IMR-90 (cell line): ENCODE measurements around the gene CRYBB1. TPM values are rescaled to one million over a fixed set of nuclear protein-coding genes. Genes with fewer than 3 reads are reported as not detected.

ENCODE experiments used
- ATAC-seq: fragments of 200-7000 bp; cut with Tn5 transposase; 2 replicates; pipeline ENCODE4 v1.9.1; 2020; ENCODE audit warnings: low read depth, mild to moderate bottlenecking, moderate library complexity
- BruUV-seq: library from RNA; stranded (reverse); fragments of 400-500 nt; replicated peaks from 2 replicates; lab custom pipeline; 2021; lab: Mats Ljungman, UMichigan
- CTCF ChIA-PET: fragments of 300-600 bp; formaldehyde crosslinking; extraction: SDS; loops from one replicate; lab custom pipeline; 2021; ENCODE audit warnings: antibody characterized with exemption; lab: Yijun Ruan, JAX
- POLR2A ChIA-PET: fragments of 300-600 bp; sonication (Branson Sonifier 250); formaldehyde crosslinking; loops from one replicate; lab custom pipeline; 2022; ENCODE audit warnings: antibody characterized with exemption; ENCODE audit not compliant: unreplicated experiment; lab: Charles Lee
- DNase-seq: peaks from one replicate; pipeline ENCODE4 v3.0.0; 2013
- H2AFZ ChIP-seq: replicated peaks from 2 replicates; pipeline ENCODE3; 2013; ENCODE audit warnings: low read length, mild to moderate bottlenecking; ENCODE audit not compliant: poor library complexity
- H2AK5ac ChIP-seq: 2 replicates; pipeline ENCODE4 v1.6.1; 2013; ENCODE audit warnings: low read depth, low read length, inconsistent platforms
- H2AK9ac ChIP-seq: replicated peaks from 2 replicates; pipeline ENCODE3; 2013; ENCODE audit warnings: mild to moderate bottlenecking, low read depth, low read length, moderate library complexity; ENCODE audit not compliant: poor library complexity
- H2BK120ac ChIP-seq: 2 replicates; pipeline ENCODE4 v1.6.1; 2013; ENCODE audit warnings: low read depth, low read length, inconsistent platforms
- H2BK15ac ChIP-seq: 3 replicates; pipeline ENCODE4 v1.6.1; 2013; ENCODE audit warnings: low read depth, low read length, inconsistent platforms
- H2BK20ac ChIP-seq: 2 replicates; pipeline ENCODE4 v1.6.1; 2013; ENCODE audit warnings: low read depth, mild to moderate bottlenecking, inconsistent platforms, low read length, moderate library complexity
- H2BK5ac ChIP-seq: 2 replicates; pipeline ENCODE4 v1.6.1; 2013; ENCODE audit warnings: mild to moderate bottlenecking, low read depth, low read length, inconsistent platforms; ENCODE audit not compliant: poor library complexity, severe bottlenecking
- H3K14ac ChIP-seq: replicated peaks from 2 replicates; pipeline ENCODE4 v1.6.1; 2013; ENCODE audit warnings: low read depth, low read length, inconsistent platforms
- H3K18ac ChIP-seq: 2 replicates; pipeline ENCODE4 v1.6.1; 2013; ENCODE audit warnings: low read depth, low read length, control low read depth
- H3K23ac ChIP-seq: 2 replicates; pipeline ENCODE4 v1.6.1; 2013; ENCODE audit warnings: low read depth, low read length, inconsistent platforms
- H3K27ac ChIP-seq: 2 replicates; pipeline ENCODE4 v1.5.1; 2013; ENCODE audit warnings: mild to moderate bottlenecking, control low read depth, low read length; ENCODE audit not compliant: insufficient read depth
- H3K27me3 ChIP-seq: 2 replicates; pipeline ENCODE4 v1.6.1; 2013; ENCODE audit warnings: low read length; ENCODE audit not compliant: control insufficient read depth, insufficient read depth
- H3K36me3 ChIP-seq: 2 replicates; pipeline ENCODE4 v1.6.1; 2013; ENCODE audit warnings: low read length, mixed read lengths; ENCODE audit not compliant: control insufficient read depth, insufficient read depth
- H3K4ac ChIP-seq: 2 replicates; pipeline ENCODE4 v1.6.1; 2013; ENCODE audit warnings: low read depth, low read length, inconsistent platforms
- H3K4me1 ChIP-seq: 2 replicates; pipeline ENCODE4 v1.6.1; 2013; ENCODE audit warnings: low read length, mixed read lengths; ENCODE audit not compliant: control insufficient read depth, insufficient read depth
- H3K4me2 ChIP-seq: 2 replicates; pipeline ENCODE4 v1.6.1; 2013; ENCODE audit warnings: low read depth, mild to moderate bottlenecking, control low read depth, low read length, moderate library complexity
- H3K4me3 ChIP-seq: 2 replicates; pipeline ENCODE4 v1.5.1; 2013; ENCODE audit warnings: low read depth, mild to moderate bottlenecking, control low read depth, low read length, moderate library complexity; ENCODE audit not compliant: insufficient read depth
- H3K56ac ChIP-seq: 2 replicates; pipeline ENCODE4 v1.6.1; 2013; ENCODE audit warnings: low read length, inconsistent platforms; ENCODE audit not compliant: insufficient read depth; ENCODE audit errors: extremely low read depth
- H3K79me1 ChIP-seq, 2 experiments: 2 replicates each; pipeline ENCODE4 v1.6.1; 2013; ENCODE audit warnings: low read length in 2 of 2, inconsistent platforms in 1 of 2, low read depth in 1 of 2
- H3K9ac ChIP-seq: 2 replicates; pipeline ENCODE4 v1.6.1; 2013; ENCODE audit warnings: low read depth, low read length, control low read depth
- H3K9me1 ChIP-seq: 2 replicates; pipeline ENCODE4 v1.6.1; 2013; ENCODE audit warnings: low read length, inconsistent platforms; ENCODE audit not compliant: insufficient read depth
- H3K9me3 ChIP-seq: 2 replicates; pipeline ENCODE4 v1.6.1; 2013; ENCODE audit warnings: low read length; ENCODE audit not compliant: control insufficient read depth, insufficient read depth
- H4K20me1 ChIP-seq: 2 replicates; pipeline ENCODE4 v1.6.1; 2013; ENCODE audit warnings: low read length, inconsistent platforms; ENCODE audit not compliant: insufficient read depth
- H4K5ac ChIP-seq: 2 replicates; pipeline ENCODE4 v1.6.1; 2013; ENCODE audit warnings: mild to moderate bottlenecking, low read depth, low read length, control low read depth
- H4K8ac ChIP-seq, 2 experiments: 2 replicates each; pipeline ENCODE4 v1.6.1; 2013; ENCODE audit warnings: low read depth in 2 of 2, low read length in 2 of 2, control low read depth in 1 of 2, inconsistent platforms in 1 of 2
- H4K91ac ChIP-seq: 2 replicates; pipeline ENCODE4 v1.6.1; 2013; ENCODE audit warnings: low read depth, low read length, inconsistent platforms; ENCODE audit not compliant: insufficient read depth
- BHLHE40 ChIP-seq: fragments of 150-350 bp; IDR thresholded peaks from 2 replicates; pipeline ENCODE4 v1.6.1; 2016; ENCODE audit warnings: mild to moderate bottlenecking, low read depth, low read length
- CEBPB ChIP-seq: IDR thresholded peaks from 2 replicates; pipeline ENCODE4 v1.6.1; 2012; ENCODE audit warnings: low read depth, low read length, improper control_type of control experiment
- CHD1 ChIP-seq: IDR thresholded peaks from 2 replicates; pipeline ENCODE4 v1.6.1; 2012; ENCODE audit warnings: low read depth, low read length, improper control_type of control experiment
- CTCF ChIP-seq: conservative IDR thresholded peaks from 2 replicates; pipeline ENCODE4 v1.5.1; 2012; ENCODE audit warnings: mild to moderate bottlenecking, low read depth, low read length, improper control_type of control experiment
- FOS ChIP-seq: fragments of 150-350 bp; IDR thresholded peaks from 2 replicates; pipeline ENCODE4 v1.6.1; 2016; ENCODE audit warnings: low read depth, low read length
- MAFK ChIP-seq: IDR thresholded peaks from 2 replicates; pipeline ENCODE4 v1.6.1; 2012; ENCODE audit warnings: low read depth, low read length, improper control_type of control experiment
- MAZ ChIP-seq: IDR thresholded peaks from 2 replicates; pipeline ENCODE4 v1.6.1; 2012; ENCODE audit warnings: low read depth, mild to moderate bottlenecking, low read length, improper control_type of control experiment, moderate library complexity, borderline replicate concordance
- MXI1 ChIP-seq: IDR thresholded peaks from 2 replicates; pipeline ENCODE4 v1.6.1; 2012; ENCODE audit warnings: low read depth, mild to moderate bottlenecking, low read length, moderate library complexity, borderline replicate concordance
- NFE2L2 ChIP-seq: fragments of 150-350 bp; IDR thresholded peaks from 2 replicates; pipeline ENCODE4 v1.6.1; 2016; ENCODE audit warnings: low read depth, mild to moderate bottlenecking, low read length
- POLR2A ChIP-seq: IDR thresholded peaks from 2 replicates; pipeline ENCODE4 v1.6.1; 2012; ENCODE audit warnings: mild to moderate bottlenecking, low read depth, low read length
- RAD21 ChIP-seq: IDR thresholded peaks from 2 replicates; pipeline ENCODE4 v1.6.1; 2012; ENCODE audit warnings: low read length, improper control_type of control experiment
- RCOR1 ChIP-seq: IDR thresholded peaks from 2 replicates; pipeline ENCODE4 v1.6.1; 2012; ENCODE audit warnings: mild to moderate bottlenecking, low read length, improper control_type of control experiment; ENCODE audit not compliant: insufficient replicate concordance
- RFX5 ChIP-seq: IDR thresholded peaks from 2 replicates; pipeline ENCODE4 v1.8.0; 2012; ENCODE audit warnings: low read depth, mild to moderate bottlenecking, low read length, moderate library complexity
- USF2 ChIP-seq: fragments of 150-350 bp; IDR thresholded peaks from 2 replicates; pipeline ENCODE4 v1.6.1; 2017; ENCODE audit warnings: mild to moderate bottlenecking, antibody characterized with exemption, low read length, low read depth
- WGBS, 2 experiments: methylation state at CpG; one replicate each; pipeline versions ENCODE4 v1.1.5 to v1.1.7; 2013; ENCODE audit warnings: missing lambda C conversion rate in 2 of 2; ENCODE audit not compliant: insufficient read length in 1 of 2; ENCODE audit errors: extremely low coverage in 2 of 2; 5-methylcytosine and 5-hydroxymethylcytosine counted together
- dilution Hi-C: fragments of 300-500 bp; cut with HindIII; formaldehyde crosslinking; loops from one replicate; pipeline ENCODE4 v1.14.3; 2018; ENCODE audit warnings: low sequenced_read_pairs; ENCODE audit not compliant: unreplicated experiment
- in situ Hi-C: fragments of 300-500 bp; cut with MboI; formaldehyde crosslinking; loops from 3 replicates; pipeline ENCODE4 v1.14.3; 2019; ENCODE audit warnings: low sequenced_read_pairs, inconsistent platforms, mixed read lengths
- intact Hi-C: fragments of 100-400 bp; cut with micrococcal nuclease; formaldehyde crosslinking; loops from 2 replicates; pipeline ENCODE4 v1.10.0; 2022
- polyA plus RNA-seq, 3 experiments: library from polyadenylated mRNA; depleted of rRNA; stranded (reverse); fragments of >200 nt; gene quantifications; 2 replicates each; pipeline ENCODE4 v1.2.3, GENCODE V29; 2012; ENCODE audit warnings: low replicate concordance in 1 of 3
- total RNA-seq: library from RNA; depleted of rRNA; stranded (reverse); fragments of >200 nt; gene quantifications from 2 replicates; pipeline ENCODE4 v1.2.3, GENCODE V29; 2012
- TF ChIP-seq, protein P1 (sequence below): fragments of 150-350 bp; IDR thresholded peaks from 2 replicates; pipeline ENCODE4 v1.6.1; 2016; ENCODE audit warnings: low read depth, mild to moderate bottlenecking, low read length, moderate library complexity, borderline replicate concordance

Gene CRYBB1
- total and polyA plus RNA-seq, 2 of the 4 experiments (the other 2 are of a cell fraction): not detected

GRCh38 chr22:26593763-26594162 is 24.1 kb downstream of the CRYBB1 start:
- WGBS, 2 experiments: no CpG with 5 or more reads among the region's 1 CpG
- no peak for ATAC-seq
- no peaks in the 10 kb centered on the region for H3K9me3 ChIP-seq
- ChIA-PET POLR2A (no interaction called here), CTCF (interaction anchor here (1.2 kb wide), 1 partner anchor 13 kb away, joined by 3 read pairs; no protein-coding TSS in a partner anchor)
- H3K23ac ChIP-seq: no peak overlapping the region
- no peak overlapping the region for H2BK15ac ChIP-seq
- no peak overlapping the region for H2AFZ ChIP-seq
- no peak for DNase-seq
- H3K4me1 ChIP-seq: peaks cover 3% of the 10 kb centered on the region
- intact Hi-C loops: loop anchor here (5.0 kb wide), 1 partner anchor 91 kb away; no protein-coding TSS in a partner anchor
- H2AK5ac ChIP-seq: no peak overlapping the region
- in situ Hi-C loops: loop anchor here (10.0 kb wide), 1 partner anchor 59 kb away; no protein-coding TSS in a partner anchor
- no peak overlapping the region for H3K18ac ChIP-seq
- TF ChIP-seq MXI1: no peak
- TF ChIP-seq USF2: no peak
- TF ChIP-seq BHLHE40: no peak
- TF ChIP-seq CHD1: no peak
- TF ChIP-seq CEBPB: no peak
- TF ChIP-seq MAFK: no peak
- TF ChIP-seq MAZ: no peak
- TF ChIP-seq NFE2L2: no peak
- TF ChIP-seq RCOR1: no peak
- TF ChIP-seq, protein P1, sequence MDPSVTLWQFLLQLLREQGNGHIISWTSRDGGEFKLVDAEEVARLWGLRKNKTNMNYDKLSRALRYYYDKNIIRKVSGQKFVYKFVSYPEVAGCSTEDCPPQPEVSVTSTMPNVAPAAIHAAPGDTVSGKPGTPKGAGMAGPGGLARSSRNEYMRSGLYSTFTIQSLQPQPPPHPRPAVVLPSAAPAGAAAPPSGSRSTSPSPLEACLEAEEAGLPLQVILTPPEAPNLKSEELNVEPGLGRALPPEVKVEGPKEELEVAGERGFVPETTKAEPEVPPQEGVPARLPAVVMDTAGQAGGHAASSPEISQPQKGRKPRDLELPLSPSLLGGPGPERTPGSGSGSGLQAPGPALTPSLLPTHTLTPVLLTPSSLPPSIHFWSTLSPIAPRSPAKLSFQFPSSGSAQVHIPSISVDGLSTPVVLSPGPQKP: no peak
- no peak for TF ChIP-seq CTCF
- no peak for TF ChIP-seq RFX5
- TF ChIP-seq FOS: no peak
- TF ChIP-seq RAD21: no peak
- no peak for TF ChIP-seq POLR2A
- no TSS peak for BruUV-seq
- H2BK5ac ChIP-seq: no peak overlapping the region
- dilution Hi-C loops: no loop called here
- no peak overlapping the region for H2BK20ac ChIP-seq
- no peaks in the 10 kb centered on the region for H3K36me3 ChIP-seq
- no peak overlapping the region for H4K91ac ChIP-seq
- no peak overlapping the region for H4K5ac ChIP-seq
- H3K4me2 ChIP-seq: no peak overlapping the region
- H2AK9ac ChIP-seq: no peak overlapping the region
- H4K8ac ChIP-seq: no peak overlapping the region
- peaks cover 4% of the 10 kb centered on the region; the same call in 1 of the 2 replicates for H4K20me1 ChIP-seq
- no peak overlapping the region for H3K9ac ChIP-seq
- no peak overlapping the region for H3K56ac ChIP-seq
- peaks cover 23% of the 10 kb centered on the region for H3K27me3 ChIP-seq
- no peak overlapping the region for H3K4me3 ChIP-seq
- no peak overlapping the region for H3K14ac ChIP-seq
- no peak overlapping the region for H3K27ac ChIP-seq
- no peak overlapping the region for H3K4ac ChIP-seq
- H3K9me1 ChIP-seq: no peaks in the 10 kb centered on the region
- peaks cover 6 to 12% of the 10 kb centered on the region in 2 experiments; a peak in 3 of 4 replicates for H3K79me1 ChIP-seq
- H2BK120ac ChIP-seq: no peak overlapping the region
